Mesothelial cell of epicardium (in vitro differentiated cells): ENCODE results near the gene FOXP1. TPM values are rescaled to one million over a fixed set of nuclear protein-coding genes. Genes with fewer than 3 reads are reported as not detected.
A peak's percentile ranks its signal among the peaks of the same experiment; 100 is the strongest.

Source experiments
- DNase-seq, 2 experiments: peaks; one replicate each; pipeline ENCODE4 v3.0.0; 2021; ENCODE audit warnings: low spot score in 2 of 2; ENCODE audit not compliant: unreplicated experiment in 2 of 2
- H3K27ac Mint-ChIP-seq: 2 replicates; pipeline ENCODE4 v1.8.0; 2021; ENCODE audit warnings: mixed read lengths
- H3K27me3 Mint-ChIP-seq: 2 replicates; pipeline ENCODE4 v1.8.0; 2021; ENCODE audit warnings: low read depth, mixed read lengths
- H3K36me3 Mint-ChIP-seq: 2 replicates; pipeline ENCODE4 v1.8.0; 2021; ENCODE audit warnings: mixed read lengths
- H3K4me1 Mint-ChIP-seq: 2 replicates; pipeline ENCODE4 v1.8.0; 2021; ENCODE audit warnings: mixed read lengths
- H3K4me3 Mint-ChIP-seq: 2 replicates; pipeline ENCODE4 v1.8.0; 2021; ENCODE audit warnings: mild to moderate bottlenecking, moderate library complexity, mixed read lengths
- H3K9me3 Mint-ChIP-seq: 2 replicates; pipeline ENCODE4 v1.8.0; 2021; ENCODE audit warnings: mixed read lengths
- total RNA-seq: library from RNA; stranded (reverse); gene quantifications from 3 replicates; pipeline ENCODE4 v1.2.1, GENCODE V29; 2021
- TF ChIP-seq, protein P1 (sequence below): fragments of 200-600 bp; sonication (generic); IDR thresholded peaks from one replicate; pipeline ENCODE4 v1.5.0; 2021; ENCODE audit warnings: antibody characterized with exemption; ENCODE audit not compliant: unreplicated experiment

The FOXP1 gene
- total RNA-seq, 1 donor from 2014 or later = 187 TPM

DNA sequence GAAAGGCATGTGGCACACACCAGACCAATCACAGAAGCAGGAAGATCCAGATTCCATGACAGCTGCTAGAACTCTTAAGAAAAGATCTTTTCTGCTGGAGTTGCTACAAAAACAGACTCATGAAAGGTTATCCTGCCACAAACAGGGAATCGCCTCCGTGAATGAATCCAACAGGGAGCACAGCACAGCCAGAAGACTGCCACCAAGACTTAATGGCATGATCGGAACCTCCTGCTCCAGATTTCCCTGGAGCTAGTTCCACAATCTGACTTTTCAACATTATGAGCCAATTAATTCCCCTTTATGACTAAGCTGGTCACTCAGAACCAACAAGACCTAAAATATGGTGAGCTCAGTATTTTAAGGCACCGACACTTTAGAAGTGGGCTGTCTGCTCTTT lies 232.5 kb downstream of the FOXP1 start:
- peaks cover 7% of the 10 kb centered on the region for H3K4me1 Mint-ChIP-seq
- H3K27me3 Mint-ChIP-seq = no peaks in the 10 kb centered on the region
- no peak for DNase-seq
- H3K27ac Mint-ChIP-seq = no peak overlapping the region
- TF ChIP-seq, protein P1, sequence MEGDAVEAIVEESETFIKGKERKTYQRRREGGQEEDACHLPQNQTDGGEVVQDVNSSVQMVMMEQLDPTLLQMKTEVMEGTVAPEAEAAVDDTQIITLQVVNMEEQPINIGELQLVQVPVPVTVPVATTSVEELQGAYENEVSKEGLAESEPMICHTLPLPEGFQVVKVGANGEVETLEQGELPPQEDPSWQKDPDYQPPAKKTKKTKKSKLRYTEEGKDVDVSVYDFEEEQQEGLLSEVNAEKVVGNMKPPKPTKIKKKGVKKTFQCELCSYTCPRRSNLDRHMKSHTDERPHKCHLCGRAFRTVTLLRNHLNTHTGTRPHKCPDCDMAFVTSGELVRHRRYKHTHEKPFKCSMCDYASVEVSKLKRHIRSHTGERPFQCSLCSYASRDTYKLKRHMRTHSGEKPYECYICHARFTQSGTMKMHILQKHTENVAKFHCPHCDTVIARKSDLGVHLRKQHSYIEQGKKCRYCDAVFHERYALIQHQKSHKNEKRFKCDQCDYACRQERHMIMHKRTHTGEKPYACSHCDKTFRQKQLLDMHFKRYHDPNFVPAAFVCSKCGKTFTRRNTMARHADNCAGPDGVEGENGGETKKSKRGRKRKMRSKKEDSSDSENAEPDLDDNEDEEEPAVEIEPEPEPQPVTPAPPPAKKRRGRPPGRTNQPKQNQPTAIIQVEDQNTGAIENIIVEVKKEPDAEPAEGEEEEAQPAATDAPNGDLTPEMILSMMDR = no peak
- peaks cover 3% of the 10 kb centered on the region for H3K36me3 Mint-ChIP-seq
- no peak overlapping the region for H3K4me3 Mint-ChIP-seq
- H3K9me3 Mint-ChIP-seq = no peaks in the 10 kb centered on the region

DNA sequence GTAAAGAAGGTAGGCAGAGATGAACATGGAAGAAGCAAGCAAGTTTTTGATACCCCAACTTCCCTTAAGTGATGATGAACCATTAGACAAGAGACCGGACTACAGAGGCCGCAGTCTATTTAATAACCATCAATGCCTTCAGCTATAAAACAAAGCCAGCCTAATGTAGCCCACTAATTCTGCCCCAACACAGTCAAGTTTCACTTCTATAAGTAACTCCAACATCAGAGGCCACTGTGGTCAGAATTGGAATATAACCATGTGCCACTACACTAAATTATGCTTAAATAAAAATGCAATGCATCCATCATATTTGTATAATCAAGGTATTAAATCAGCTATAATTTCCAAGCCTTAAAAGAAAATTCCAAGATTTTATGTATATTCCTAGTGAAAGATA lies 234.7 kb downstream of the FOXP1 start:
- no peak for DNase-seq
- Mint-ChIP-seq H3K27ac (no peak overlapping the region), H3K4me3 (no peak overlapping the region), H3K27me3 (no peaks in the 10 kb centered on the region), H3K36me3 (peaks cover 3% of the 10 kb centered on the region), H3K9me3 (no peaks in the 10 kb centered on the region), H3K4me1 (peaks cover 9% of the 10 kb centered on the region)
- TF ChIP-seq, protein P1 = no peak

DNA sequence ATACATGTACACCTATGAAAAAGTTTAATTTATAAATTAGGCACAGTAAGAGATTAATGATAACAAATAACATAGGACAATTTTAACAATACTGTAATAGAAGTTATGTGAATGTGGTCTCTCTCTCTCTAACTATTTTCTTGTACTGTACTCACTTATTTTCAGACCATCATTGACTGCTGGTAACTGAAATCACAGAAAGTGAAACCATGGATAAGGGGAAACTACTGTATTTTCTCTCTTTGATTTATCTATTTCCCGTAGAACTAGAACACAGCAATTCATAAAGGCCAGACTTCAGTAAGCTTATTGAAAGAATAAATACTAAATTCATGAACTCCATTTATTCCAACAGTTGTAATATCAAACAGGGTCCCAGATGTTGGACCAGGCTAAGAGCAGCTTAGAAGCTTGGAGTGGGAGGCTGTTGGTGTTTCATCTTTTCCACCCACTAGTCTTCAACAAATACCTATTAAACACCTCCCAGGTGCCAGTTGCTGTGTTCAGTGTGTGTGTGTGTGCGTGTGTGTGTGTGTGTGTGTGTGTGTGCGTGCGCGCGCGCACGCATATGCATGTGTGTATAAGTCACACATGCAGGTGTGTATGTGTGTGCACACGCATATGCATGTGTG lies 235.4 kb downstream of the FOXP1 start:
- H3K36me3 Mint-ChIP-seq = peaks cover 3% of the 10 kb centered on the region

DNA sequence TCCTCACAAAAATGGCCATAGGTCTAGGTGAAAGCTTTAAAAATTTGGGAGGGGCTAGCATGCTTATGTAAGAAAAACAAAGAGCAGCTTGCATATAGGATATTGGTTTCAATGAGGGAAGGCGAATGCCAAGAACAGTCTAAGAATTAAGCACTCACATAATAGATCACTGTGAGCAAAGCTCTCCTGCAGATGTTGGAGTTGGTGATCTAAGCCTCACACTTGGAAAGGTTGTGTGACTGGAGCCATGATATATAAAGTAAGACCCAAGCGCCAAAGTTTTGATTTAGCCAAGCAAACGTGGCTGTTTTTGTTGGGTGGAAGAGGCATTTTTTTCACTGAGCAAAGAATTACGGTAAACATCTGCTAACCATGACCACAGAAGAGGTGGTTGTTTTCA lies 237.5 kb downstream of the FOXP1 start:
- TF ChIP-seq, protein P1 = no peak
- H3K36me3 Mint-ChIP-seq = peaks cover 18% of the 10 kb centered on the region
- no peak overlapping the region for H3K4me3 Mint-ChIP-seq
- no peak for DNase-seq
- H3K27me3 Mint-ChIP-seq = no peaks in the 10 kb centered on the region
- peaks cover 7% of the 10 kb centered on the region for H3K9me3 Mint-ChIP-seq
- H3K4me1 Mint-ChIP-seq = peaks cover 9% of the 10 kb centered on the region
- peak overlapping the region; percentile 31 for H3K27ac Mint-ChIP-seq

More for the DNA sequence above, 235.4 kb downstream of the FOXP1 start:
- Mint-ChIP-seq H3K9me3 (no peaks in the 10 kb centered on the region), H3K4me1 (peaks cover 9% of the 10 kb centered on the region), H3K27me3 (no peaks in the 10 kb centered on the region), H3K4me3 (no peak overlapping the region), H3K27ac (no peak overlapping the region)
- TF ChIP-seq, protein P1 = no peak
- DNase-seq = no peak

DNA sequence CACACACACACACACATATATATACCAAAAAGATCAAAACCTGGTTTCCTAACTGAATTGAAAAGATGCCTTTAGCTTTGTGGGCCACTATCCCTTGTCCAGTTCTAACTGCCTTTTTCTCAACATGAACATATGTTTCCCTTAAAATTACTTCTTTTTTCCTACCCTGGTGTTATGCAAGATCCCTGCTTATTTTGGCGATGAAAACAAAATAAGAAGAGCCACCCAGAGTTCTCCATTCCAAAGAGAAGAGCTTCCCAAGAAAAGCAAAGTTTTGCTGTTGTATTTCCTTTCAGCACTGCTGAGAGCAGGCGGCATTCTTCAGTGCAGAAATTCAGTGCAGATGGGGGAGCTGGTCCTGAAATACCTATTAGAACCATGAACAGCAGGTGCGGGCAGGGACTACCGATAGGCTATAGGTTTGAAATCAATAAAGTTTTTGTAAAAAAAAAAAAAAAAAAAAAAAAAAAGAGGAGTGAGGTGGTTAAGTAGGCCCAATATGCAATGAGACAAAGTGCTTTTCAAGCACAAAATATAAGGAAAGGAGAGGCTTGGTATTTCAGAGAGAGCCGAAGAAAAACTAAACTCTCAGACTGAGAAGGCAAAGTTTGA lies 238.0 kb downstream of the FOXP1 start:
- H3K36me3 Mint-ChIP-seq = peaks cover 19% of the 10 kb centered on the region
- peaks cover 9% of the 10 kb centered on the region for H3K4me1 Mint-ChIP-seq
- no peak for DNase-seq
- TF ChIP-seq, protein P1 = no peak
- H3K9me3 Mint-ChIP-seq = peaks cover 12% of the 10 kb centered on the region
- H3K4me3 Mint-ChIP-seq = no peak overlapping the region
- no peaks in the 10 kb centered on the region for H3K27me3 Mint-ChIP-seq
- H3K27ac Mint-ChIP-seq = peak overlapping the region; percentile 31
